ENCODE measurements around the gene SYT5. TPM values are rescaled to one million over a fixed set of nuclear protein-coding genes. Genes with fewer than 3 reads are reported as not detected.
A peak's percentile ranks its signal among the peaks of the same experiment; 100 is the strongest.

SYT5 gene
- total and polyA plus RNA-seq, 2 of the 13 experiments (the other 11 are each of a cell fraction or from before 2014, with no cell fraction given), result not detected

- TF ChIP-seq, protein P1, sequence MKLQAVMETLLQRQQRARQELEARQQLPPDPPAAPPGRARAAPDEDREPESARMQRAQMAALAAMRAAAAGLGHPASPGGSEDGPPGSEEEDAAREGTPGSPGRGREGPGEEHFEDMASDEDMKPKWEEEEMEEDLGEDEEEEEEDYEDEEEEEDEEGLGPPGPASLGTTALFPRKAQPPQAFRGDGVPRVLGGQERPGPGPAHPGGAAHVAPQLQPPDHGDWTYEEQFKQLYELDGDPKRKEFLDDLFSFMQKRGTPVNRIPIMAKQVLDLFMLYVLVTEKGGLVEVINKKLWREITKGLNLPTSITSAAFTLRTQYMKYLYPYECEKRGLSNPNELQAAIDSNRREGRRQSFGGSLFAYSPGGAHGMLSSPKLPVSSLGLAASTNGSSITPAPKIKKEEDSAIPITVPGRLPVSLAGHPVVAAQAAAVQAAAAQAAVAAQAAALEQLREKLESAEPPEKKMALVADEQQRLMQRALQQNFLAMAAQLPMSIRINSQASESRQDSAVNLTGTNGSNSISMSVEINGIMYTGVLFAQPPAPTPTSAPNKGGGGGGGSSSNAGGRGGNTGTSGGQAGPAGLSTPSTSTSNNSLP (IDR thresholded peaks at IDR 0.05; ENCODE audit: low read depth, low read length), result no peak
- peak; percentile 79; the same call in 1 of the 2 replicates for TF ChIP-seq FOXK1 (CRISPR knock-in tag; IDR thresholded peaks at IDR 0.05; ENCODE audit: borderline replicate concordance, low read depth)
- TF ChIP-seq ZFP82 (CRISPR knock-in tag; IDR thresholded peaks at IDR 0.05; ENCODE audit: borderline replicate concordance), result no peak
- TF ChIP-seq FLYWCH1 (CRISPR knock-in tag; IDR thresholded peaks at IDR 0.05), result no peak
- peak; percentile 86 for TF ChIP-seq UBTF (CRISPR knock-in tag; IDR thresholded peaks at IDR 0.05)
- TF ChIP-seq, protein P2, sequence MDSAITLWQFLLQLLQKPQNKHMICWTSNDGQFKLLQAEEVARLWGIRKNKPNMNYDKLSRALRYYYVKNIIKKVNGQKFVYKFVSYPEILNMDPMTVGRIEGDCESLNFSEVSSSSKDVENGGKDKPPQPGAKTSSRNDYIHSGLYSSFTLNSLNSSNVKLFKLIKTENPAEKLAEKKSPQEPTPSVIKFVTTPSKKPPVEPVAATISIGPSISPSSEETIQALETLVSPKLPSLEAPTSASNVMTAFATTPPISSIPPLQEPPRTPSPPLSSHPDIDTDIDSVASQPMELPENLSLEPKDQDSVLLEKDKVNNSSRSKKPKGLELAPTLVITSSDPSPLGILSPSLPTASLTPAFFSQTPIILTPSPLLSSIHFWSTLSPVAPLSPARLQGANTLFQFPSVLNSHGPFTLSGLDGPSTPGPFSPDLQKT (CRISPR knock-in tag; IDR thresholded peaks at IDR 0.05; ENCODE audit: borderline replicate concordance), result no peak
- TF ChIP-seq ELF4 (CRISPR knock-in tag; IDR thresholded peaks at IDR 0.05; ENCODE audit: borderline replicate concordance), result 0 out of 2 replicates have a peak, but pooled peaks have one; percentile 60
- TF ChIP-seq ZNF326 (CRISPR knock-in tag; IDR thresholded peaks at IDR 0.05; ENCODE audit: borderline replicate concordance), result no peak
- TF ChIP-seq ETS1 (CRISPR knock-in tag; IDR thresholded peaks at IDR 0.05), result no peak
- TF ChIP-seq, protein P3, sequence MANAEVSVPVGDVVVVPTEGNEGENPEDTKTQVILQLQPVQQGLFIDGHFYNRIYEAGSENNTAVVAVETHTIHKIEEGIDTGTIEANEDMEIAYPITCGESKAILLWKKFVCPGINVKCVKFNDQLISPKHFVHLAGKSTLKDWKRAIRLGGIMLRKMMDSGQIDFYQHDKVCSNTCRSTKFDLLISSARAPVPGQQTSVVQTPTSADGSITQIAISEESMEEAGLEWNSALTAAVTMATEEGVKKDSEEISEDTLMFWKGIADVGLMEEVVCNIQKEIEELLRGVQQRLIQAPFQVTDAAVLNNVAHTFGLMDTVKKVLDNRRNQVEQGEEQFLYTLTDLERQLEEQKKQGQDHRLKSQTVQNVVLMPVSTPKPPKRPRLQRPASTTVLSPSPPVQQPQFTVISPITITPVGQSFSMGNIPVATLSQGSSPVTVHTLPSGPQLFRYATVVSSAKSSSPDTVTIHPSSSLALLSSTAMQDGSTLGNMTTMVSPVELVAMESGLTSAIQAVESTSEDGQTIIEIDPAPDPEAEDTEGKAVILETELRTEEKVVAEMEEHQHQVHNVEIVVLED (CRISPR knock-in tag; IDR thresholded peaks at IDR 0.05; ENCODE audit: borderline replicate concordance), result peak; percentile 64; the same call in 1 of the 2 replicates
- TF ChIP-seq SIN3A (IDR thresholded peaks at IDR 0.05; ENCODE audit: borderline replicate concordance, low read depth, low read length), result peak; percentile 70; the same call in 1 of the 2 replicates
- peak; percentile 45 for TF ChIP-seq BCL6 (CRISPR knock-in tag; IDR thresholded peaks at IDR 0.05)
- no peak for TF ChIP-seq ATF5 (CRISPR knock-in tag; IDR thresholded peaks at IDR 0.05; ENCODE audit: low read depth)
- no peak for TF ChIP-seq RBM22 (optimal IDR thresholded peaks at IDR 0.05; ENCODE audit: low read length)
- peak; percentile 31; the same call in 1 of the 2 replicates for TF ChIP-seq IRF9 (CRISPR knock-in tag; IDR thresholded peaks at IDR 0.05; ENCODE audit: borderline replicate concordance)
- TF ChIP-seq ZBTB42 (CRISPR knock-in tag; IDR thresholded peaks at IDR 0.05), result no peak
Measured at GRCh38 chr19:55206664-55207500, 26.8 kb upstream of the SYT5 start (continued).
